HG02588 (cell line): ENCODE results near the gene KRT72.

Experiments
- ATAC-seq: cut with Tn5 transposase; IDR thresholded peaks from one replicate; pipeline ENCODE4 v1.9.1; 2021; ENCODE audit warnings: mild to moderate bottlenecking, moderate library complexity; ENCODE audit not compliant: unreplicated experiment

KRT72 gene

GRCh38 chr12:52600941-52601481, at the start of gene KRT72:
KRT72 (minus strand) TSS chr12:52601463; CDS start chr12:52601452, 11 bp downstream.
- no peak for ATAC-seq

DNA sequence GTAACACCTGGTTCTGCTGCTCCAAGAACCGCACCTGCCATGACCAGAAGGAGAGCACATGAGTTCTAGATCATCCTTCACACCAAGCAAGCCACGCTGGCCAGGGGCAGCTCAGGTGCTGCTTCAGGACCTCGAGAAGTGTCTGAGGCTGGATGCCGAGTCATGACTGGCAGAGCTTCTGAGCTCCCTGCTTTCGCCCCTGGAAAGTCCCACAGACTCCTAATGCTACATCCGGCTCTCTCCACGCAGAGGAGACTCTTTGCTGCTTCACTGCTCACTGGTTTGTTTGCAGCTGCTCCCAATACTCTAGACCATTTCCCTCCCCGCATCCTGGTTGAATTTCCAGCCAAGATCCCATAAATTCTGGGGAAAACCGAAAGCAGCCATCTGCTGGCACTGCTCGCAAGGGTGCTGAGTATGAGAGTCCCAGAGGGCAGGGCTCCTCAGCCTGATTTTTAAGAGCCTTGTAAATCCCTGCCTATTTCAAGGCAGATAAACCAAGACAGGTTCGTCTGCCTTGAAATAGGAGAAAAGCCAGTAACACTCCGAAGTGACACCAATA, 49.3 kb upstream of the KRT72 start:
- no peak for ATAC-seq

DNA sequence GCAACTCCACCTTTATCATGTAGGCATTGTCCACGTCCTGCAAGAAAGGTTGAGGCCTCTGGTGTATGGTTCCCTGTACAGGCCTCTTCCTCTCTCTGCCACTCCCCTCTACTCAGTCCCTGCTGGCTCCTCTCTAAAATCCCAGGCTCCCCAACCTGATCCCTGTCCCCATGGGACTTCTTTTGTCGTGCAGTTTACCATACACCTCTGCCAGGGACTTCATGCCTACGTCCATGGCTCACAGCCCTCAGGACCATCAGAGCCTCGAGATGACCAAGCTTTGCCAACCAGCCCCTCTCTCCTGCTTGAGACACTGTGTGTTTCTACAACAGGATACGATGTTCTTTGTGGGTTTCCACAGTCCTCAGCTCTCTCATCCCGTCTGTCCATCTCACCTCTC, 47.8 kb upstream of the KRT72 start:
- ATAC-seq, result no peak

DNA sequence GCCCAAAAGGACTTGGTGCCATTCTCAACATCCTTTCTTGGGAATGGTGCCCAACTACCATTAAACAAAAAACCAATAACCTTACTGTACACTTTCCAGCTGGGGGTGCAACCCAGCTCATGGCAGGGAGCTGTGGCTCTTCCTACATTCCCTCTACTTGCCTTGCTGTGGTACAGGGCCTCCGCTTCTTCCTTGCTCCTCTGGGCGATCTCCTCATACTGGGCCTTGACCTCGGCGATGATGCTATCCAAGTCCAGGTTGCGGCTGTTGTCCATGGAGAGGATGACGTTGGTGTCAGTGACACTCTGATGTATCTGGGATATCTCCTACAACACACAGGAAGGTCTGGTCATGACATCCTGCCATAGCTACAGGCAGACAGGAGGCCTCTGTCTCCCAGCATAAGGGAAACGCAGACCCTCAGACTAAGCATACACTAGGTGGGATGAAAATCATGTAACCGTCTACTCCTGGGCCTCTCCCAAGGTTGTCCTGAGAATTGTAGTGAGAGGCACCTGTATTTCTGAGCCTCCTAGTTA, 46.8 kb upstream of the KRT72 start:
- ATAC-seq, result no peak

DNA sequence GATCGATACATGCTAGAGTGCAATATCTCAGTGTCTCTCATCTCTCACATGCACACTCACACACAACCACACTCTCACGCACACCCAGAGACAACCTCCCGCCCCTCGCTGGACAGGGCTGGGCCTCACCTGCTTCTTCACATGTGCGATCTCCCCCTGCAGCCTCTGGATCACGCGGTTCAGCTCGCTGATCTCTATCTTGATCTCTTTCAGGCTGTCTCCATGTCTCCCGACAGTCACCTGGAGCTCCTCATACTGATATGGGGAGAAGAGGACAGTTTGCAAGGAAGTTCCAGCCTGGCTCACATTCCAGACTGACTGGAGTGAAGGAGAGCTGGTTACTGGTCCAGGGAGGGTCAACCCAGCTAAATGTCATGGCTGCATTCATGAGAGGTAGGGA, 46.3 kb upstream of the KRT72 start:
- no peak for ATAC-seq

- no peak for ATAC-seq
Observed at GRCh38 chr12:52646613-52647012, 45.4 kb upstream of the KRT72 start.

GRCh38 chr12:52645982-52646381, 44.7 kb upstream of the KRT72 start:
- no peak for ATAC-seq

- ATAC-seq, result no peak
Observed at GRCh38 chr12:52645120-52645761, 44.0 kb upstream of the KRT72 start.

DNA sequence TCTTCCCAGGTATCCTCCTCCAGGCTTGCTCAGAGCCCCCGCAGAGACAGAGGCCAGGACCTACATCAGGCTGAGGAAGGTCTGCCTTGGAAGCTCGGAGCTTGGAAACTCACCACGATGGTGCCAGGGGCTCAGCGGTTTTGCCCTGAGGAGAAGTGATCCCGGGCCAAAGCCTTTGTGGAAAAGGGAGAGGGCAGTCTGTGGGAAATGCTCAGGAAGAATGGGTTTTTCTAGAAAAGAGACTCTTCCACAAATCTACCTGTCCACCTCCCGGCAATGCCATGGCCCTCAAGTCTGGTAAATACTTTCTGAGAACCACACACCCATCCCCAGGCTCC, 42.8 kb upstream of the KRT72 start:
- ATAC-seq, result no peak

- ATAC-seq, result no peak
Observed at GRCh38 chr12:52643233-52644077, 42.2 kb upstream of the KRT72 start.

DNA sequence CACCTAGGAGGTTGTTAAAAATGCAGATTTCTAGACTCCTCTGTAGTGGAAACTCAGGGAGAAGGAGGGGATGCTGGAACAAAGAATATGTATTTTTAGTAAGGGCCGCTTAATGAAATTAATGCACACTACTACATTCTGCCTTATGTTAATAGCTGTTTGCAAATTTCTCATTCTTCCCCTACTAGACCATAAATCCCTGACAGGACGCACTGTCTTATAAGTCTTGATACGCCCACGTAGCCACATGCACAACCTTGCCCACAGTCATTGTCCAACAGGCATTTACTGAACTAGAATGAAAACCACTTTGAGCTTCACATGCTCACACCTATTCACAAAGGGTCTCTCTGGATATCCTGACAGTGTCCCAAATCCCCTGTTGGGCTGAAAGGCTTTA, 40.2 kb upstream of the KRT72 start:
- ATAC-seq, result no peak

- no peak for ATAC-seq
Observed at GRCh38 chr12:52637299-52637698, 36.0 kb upstream of the KRT72 start.

DNA sequence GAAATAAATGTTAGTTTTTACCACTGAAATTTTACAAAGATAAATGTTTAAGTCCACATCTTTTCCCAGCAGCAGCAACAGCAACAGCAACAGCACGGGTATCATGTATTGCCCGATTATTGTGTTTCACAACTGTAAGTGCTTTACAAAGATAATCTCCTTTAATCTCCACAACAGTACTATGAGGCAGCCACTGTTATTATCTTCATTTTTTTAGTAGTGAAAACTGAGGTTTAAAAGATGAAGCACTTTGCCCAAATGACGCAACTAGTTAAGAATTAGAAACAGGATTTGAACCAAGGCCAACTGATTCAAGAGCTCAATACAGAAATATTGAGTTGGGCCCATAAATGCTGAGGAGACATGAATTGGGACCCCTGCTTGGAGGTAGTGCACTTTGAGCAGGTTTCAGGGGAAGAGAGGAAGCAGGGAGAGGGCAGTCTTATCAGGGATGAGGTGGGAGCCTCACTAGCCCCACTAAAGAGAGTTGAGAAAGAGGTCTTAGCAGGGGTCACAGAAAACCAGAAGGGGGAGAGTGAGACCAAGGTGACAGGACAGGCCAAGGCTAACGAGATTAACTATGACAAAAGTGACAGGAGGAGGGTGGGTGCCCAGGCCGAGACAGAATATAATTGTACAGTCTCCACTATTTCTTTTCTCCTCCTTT, 35.5 kb upstream of the KRT72 start:
- no peak for ATAC-seq

DNA sequence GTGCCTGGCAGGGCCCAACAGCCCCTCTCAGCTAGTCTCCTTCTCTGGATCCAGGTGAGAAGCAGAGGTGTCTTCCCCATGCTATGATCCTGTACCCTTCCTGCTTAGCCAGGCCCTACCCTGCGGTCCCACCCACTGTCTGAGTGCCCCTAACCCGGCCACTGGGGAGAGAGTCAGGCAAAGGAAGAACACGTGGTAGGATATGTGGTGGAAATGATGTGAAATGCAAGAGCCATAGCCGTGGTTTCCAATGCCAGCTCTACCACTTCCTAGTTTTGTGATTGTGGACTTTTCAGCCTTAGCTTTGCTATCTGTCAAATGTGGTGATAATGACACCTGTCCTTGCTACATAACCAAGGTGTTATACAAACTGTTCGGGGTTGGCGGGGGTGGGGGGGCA, 34.9 kb upstream of the KRT72 start:
- no peak for ATAC-seq

DNA sequence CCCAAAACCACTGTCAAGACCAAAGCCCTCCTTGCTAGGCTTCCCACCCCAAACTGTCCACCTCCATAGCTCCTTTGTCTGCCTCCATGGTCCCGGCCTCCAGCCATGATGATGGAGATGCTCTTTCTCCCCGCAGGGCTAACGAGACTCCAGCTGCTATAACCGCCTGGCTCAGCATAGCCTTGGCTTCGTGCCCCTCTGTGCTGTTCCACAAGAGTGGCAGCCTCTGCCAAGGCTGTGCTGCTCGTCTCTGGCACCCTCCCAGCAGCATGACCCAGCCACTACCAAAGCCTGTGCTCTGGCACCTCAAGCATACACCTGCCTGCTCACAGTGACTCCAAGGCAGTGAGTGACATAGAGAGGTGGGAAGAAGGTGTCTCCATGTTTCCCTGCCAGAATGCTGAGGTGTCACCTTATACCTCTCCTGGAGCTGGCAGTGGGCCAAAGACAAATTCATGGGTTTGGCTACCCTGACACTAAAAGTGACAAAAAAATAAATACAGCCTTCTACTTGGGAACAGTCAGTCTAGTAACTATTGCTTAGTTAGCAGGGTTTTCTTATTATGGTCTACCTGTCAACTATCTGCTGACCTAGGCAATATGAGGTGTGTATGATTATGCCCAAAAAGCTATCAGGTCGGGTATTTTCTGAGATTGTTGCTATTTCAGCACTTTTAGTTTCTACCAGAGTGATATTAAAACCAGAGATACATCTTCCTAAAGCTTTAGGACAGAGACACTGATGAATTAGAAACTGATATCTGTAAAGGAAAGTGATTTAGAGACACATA, 33.2 kb upstream of the KRT72 start:
- no peak for ATAC-seq

- no peak for ATAC-seq
Observed at GRCh38 chr12:52633383-52633782, 32.1 kb upstream of the KRT72 start.

DNA sequence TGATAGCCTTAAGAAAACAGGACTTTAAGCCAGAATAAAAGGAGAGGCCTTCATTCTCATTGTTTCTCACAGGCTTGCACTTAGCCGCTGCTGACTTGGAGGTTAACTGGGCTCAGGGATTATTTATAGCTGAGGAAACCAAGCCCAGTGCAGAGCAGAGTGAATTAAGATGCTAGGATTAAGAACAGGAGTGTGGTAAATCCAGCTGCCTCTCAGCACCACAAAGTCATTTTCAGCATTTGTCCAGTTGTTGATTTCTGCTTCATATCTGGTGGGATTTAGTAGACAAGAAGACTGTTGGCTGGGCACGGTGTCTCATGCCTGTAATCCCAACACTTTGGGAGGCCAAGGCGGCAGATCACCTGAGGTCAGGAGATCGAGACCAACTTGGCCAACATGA, 31.4 kb upstream of the KRT72 start:
- ATAC-seq, result no peak

DNA sequence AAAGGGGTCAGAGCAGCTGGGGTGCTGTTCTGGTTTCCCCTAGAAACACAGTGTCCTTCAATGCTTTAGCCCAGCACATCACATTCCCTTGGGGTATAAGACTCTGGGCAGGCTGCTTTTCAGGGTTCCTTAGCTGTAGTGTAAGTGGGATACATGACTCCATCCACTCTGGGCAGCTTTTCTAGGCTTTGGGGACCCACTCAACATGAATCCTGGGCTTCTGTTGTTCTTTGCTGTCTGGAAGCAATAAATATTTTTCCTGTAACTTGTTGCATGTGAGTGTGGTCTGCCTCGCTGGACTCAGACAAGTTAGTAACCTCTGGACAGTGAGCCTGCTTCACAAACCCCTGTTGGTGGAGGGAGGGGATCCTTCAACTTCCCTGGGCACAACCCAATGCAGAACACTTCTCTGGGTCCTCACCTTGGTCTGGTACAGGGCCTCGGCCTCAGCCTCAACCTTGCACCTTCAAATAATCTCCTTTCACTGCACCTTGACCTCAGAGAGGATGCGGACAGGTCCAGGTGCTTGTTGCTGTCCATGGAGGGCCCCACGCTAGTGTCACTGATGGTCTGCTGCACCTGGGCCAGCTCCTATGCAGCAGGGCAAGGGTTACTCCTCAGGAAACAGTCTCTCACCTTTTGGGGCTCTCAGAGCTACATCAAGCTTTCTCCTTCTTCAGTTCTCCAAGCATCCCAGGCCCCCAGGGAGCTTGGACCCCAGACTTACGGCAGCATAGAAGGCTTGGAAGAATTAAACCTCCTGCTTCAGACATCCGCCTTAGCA, 30.6 kb upstream of the KRT72 start:
- ATAC-seq, result no peak

DNA sequence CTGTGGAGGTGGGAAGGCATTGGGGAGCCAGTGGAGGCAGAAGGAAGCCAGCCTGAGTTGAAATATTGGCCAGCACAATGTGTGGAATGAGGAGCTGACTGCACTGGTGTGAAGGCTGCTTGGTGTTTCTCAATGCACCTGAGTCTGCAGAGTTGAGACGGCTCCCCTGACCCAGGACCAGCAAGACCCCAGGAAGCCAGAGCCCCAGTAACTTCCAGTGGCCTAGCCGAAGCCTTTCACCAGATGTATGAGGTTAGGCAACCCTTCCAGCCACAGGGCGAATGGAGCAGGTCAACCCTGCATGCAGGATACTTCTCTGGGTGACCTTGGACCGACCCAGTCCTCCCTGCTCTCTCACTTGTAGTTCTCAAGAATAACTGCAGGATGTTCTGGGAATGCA, 30.0 kb upstream of the KRT72 start:
- ATAC-seq, result no peak
